Lower lobe of right lung (tissue), 2 donors: ENCODE results near the gene C4BPA. TPM values are rescaled to one million over a fixed set of nuclear protein-coding genes. Genes with fewer than 3 reads are reported as not detected.

Experiments used
- ATAC-seq, 2 donors: fragments of 200-7000 bp; cut with Tn5 transposase; one replicate each; pipeline ENCODE4 v1.9.1; 2020 to 2022; ENCODE audit warnings: mild to moderate bottlenecking in 2 of 2, moderate library complexity in 2 of 2
- DNase-seq: peaks from one replicate; pipeline ENCODE4 v3.0.0-alpha.2; 2020
- H3K27ac ChIP-seq: fragments of 200-600 bp; one replicate; pipeline ENCODE4 v1.8.0; 2022
- H3K27me3 ChIP-seq: fragments of 200-600 bp; one replicate; pipeline ENCODE4 v1.8.0; 2022; ENCODE audit warnings: low read depth
- H3K36me3 ChIP-seq: fragments of 200-600 bp; one replicate; pipeline ENCODE4 v1.8.0; 2022; ENCODE audit warnings: mild to moderate bottlenecking
- H3K4me1 ChIP-seq: fragments of 200-600 bp; one replicate; pipeline ENCODE4 v1.8.0; 2022
- H3K4me3 ChIP-seq: fragments of 200-600 bp; one replicate; pipeline ENCODE4 v1.8.0; 2022; ENCODE audit warnings: mild to moderate bottlenecking
- H3K9me3 ChIP-seq: fragments of 200-600 bp; one replicate; pipeline ENCODE4 v1.8.0; 2022
- CTCF ChIP-seq: fragments of 200-600 bp; IDR thresholded peaks from one replicate; pipeline ENCODE4 v1.8.0; 2022; ENCODE audit warnings: antibody characterized with exemption, mild to moderate bottlenecking
- intact Hi-C: fragments of 100-400 bp; cut with DNase I; formaldehyde crosslinking; loops from one replicate; pipeline ENCODE4 v1.11.0; 2022
- total RNA-seq: library from RNA; stranded (reverse); fragmentation: NEBNext Ultra II Directional; extraction: Animal tissue kit (Norgen Biotek cat#: 25700); gene quantifications from one replicate; pipeline ENCODE4 v1.2.1, GENCODE V29; 2021
- donor health status: DM: no; HTN: yes; CAD: no; lungs with severe emphysema.

The C4BPA gene
- total RNA-seq, 1 donor from 2014 or later: 65.2 TPM

GRCh38 chr1:207115269-207115668 is 11.2 kb downstream of the C4BPA start:
- intact Hi-C loops: no loop called here
- Histone ChIP-seq H3K27ac (no peak overlapping the region), H3K36me3 (no peaks in the 10 kb centered on the region), H3K27me3 (no peaks in the 10 kb centered on the region), H3K4me3 (no peak overlapping the region), H3K4me1 (no peaks in the 10 kb centered on the region), H3K9me3 (no peaks in the 10 kb centered on the region)
- ATAC-seq (no peak), DNase-seq (no peak)
- no peak for TF ChIP-seq CTCF

- H3K27me3 ChIP-seq: no peaks in the 10 kb centered on the region
- H3K4me1 ChIP-seq: no peaks in the 10 kb centered on the region
- TF ChIP-seq CTCF: no peak
- H3K9me3 ChIP-seq: peaks cover 5% of the 10 kb centered on the region
- intact Hi-C loops: no loop called here
- no peaks in the 10 kb centered on the region for H3K36me3 ChIP-seq
- ATAC-seq (no peak), DNase-seq (no peak)
- no peak overlapping the region for H3K27ac ChIP-seq
- H3K4me3 ChIP-seq: no peak overlapping the region
Observed at GRCh38 chr1:207124389-207124788, 20.4 kb downstream of the C4BPA start.

GRCh38 chr1:207128336-207128921 is 24.4 kb downstream of the C4BPA start:
- DNase-seq (no peak), ATAC-seq (no peak)
- H3K4me1 ChIP-seq: no peaks in the 10 kb centered on the region
- H3K27me3 ChIP-seq: no peaks in the 10 kb centered on the region
- no peak overlapping the region for H3K4me3 ChIP-seq
- no peak for TF ChIP-seq CTCF
- peaks cover 19% of the 10 kb centered on the region for H3K9me3 ChIP-seq
- no peaks in the 10 kb centered on the region for H3K36me3 ChIP-seq
- intact Hi-C loops: no loop called here
- no peak overlapping the region for H3K27ac ChIP-seq

GRCh38 chr1:207129053-207129452 is 25.0 kb downstream of the C4BPA start:
- Histone ChIP-seq H3K9me3 (peaks cover 19% of the 10 kb centered on the region), H3K4me3 (no peak overlapping the region), H3K27ac (no peak overlapping the region), H3K27me3 (no peaks in the 10 kb centered on the region), H3K4me1 (no peaks in the 10 kb centered on the region), H3K36me3 (no peaks in the 10 kb centered on the region)
- ATAC-seq (no peak), DNase-seq (no peak)
- intact Hi-C loops: no loop called here
- no peak for TF ChIP-seq CTCF

GRCh38 chr1:207130252-207131036 is 26.4 kb downstream of the C4BPA start:
- H3K36me3 ChIP-seq: no peaks in the 10 kb centered on the region
- DNase-seq (no peak), ATAC-seq (no peak)
- no peak overlapping the region for H3K27ac ChIP-seq
- H3K27me3 ChIP-seq: no peaks in the 10 kb centered on the region
- no peak for TF ChIP-seq CTCF
- no peaks in the 10 kb centered on the region for H3K4me1 ChIP-seq
- intact Hi-C loops: no loop called here
- peaks cover 19% of the 10 kb centered on the region for H3K9me3 ChIP-seq
- no peak overlapping the region for H3K4me3 ChIP-seq
